Neural progenitor cell (in vitro differentiated cells): ENCODE data around the gene C2. TPM values are rescaled to one million over a fixed set of nuclear protein-coding genes. Genes with fewer than 3 reads are reported as not detected.
"Not testable (repeated sequence)": the region's sequence is repeated elsewhere in the genome, so short reads cannot be mapped to it uniquely, and the experiment has no call there.

Experiments
- DNase-seq: peaks from one replicate; pipeline ENCODE4 v3.0.0-alpha.2; 2016; ENCODE audit warnings: low spot score
- H2AFZ ChIP-seq: fragments of 200-600 bp; sonication (generic); replicated peaks from 2 replicates; pipeline ENCODE4 v1.6.1; 2016; ENCODE audit warnings: antibody characterized with exemption
- H3F3A ChIP-seq: fragments of 200-600 bp; sonication (generic); 2 replicates; pipeline ENCODE4 v1.6.1; 2016; ENCODE audit warnings: antibody characterized with exemption, low read depth
- H3K27ac ChIP-seq: fragments of 200-600 bp; sonication (generic); 2 replicates; pipeline ENCODE4 v1.5.1; 2016; ENCODE audit warnings: mild to moderate bottlenecking
- H3K27me3 ChIP-seq: fragments of 200-600 bp; sonication (generic); 2 replicates; pipeline ENCODE4 v1.6.1; 2016; ENCODE audit warnings: mild to moderate bottlenecking, moderate library complexity
- H3K36me3 ChIP-seq: fragments of 200-600 bp; sonication (generic); 2 replicates; pipeline ENCODE4 v1.5.1; 2016
- H3K4me1 ChIP-seq: fragments of 200-600 bp; sonication (generic); 2 replicates; pipeline ENCODE4 v1.6.1; 2016; ENCODE audit warnings: mixed run types
- H3K4me2 ChIP-seq: fragments of 200-600 bp; sonication (generic); 2 replicates; pipeline ENCODE4 v1.6.1; 2016
- H3K4me3 ChIP-seq: fragments of 200-600 bp; sonication (generic); 2 replicates; pipeline ENCODE4 v1.5.1; 2016
- H3K79me2 ChIP-seq: fragments of 200-600 bp; sonication (generic); 2 replicates; pipeline ENCODE4 v1.6.1; 2016; ENCODE audit warnings: low read depth
- H3K9ac ChIP-seq: fragments of 200-600 bp; sonication (generic); 2 replicates; pipeline ENCODE4 v1.6.1; 2016
- H3K9me3 ChIP-seq: fragments of 200-600 bp; sonication (generic); 2 replicates; pipeline ENCODE4 v1.5.1; 2016; ENCODE audit warnings: low read depth
- H4K20me1 ChIP-seq: fragments of 200-600 bp; sonication (generic); 2 replicates; pipeline ENCODE4 v1.6.1; 2016; ENCODE audit warnings: low read depth
- H3K27ac Mint-ChIP-seq: 3 replicates; pipeline ENCODE4 v1.8.0; 2021; ENCODE audit warnings: mixed read lengths
- H3K27me3 Mint-ChIP-seq: 2 replicates; pipeline ENCODE4 v1.8.0; 2022; ENCODE audit warnings: low read depth, mild to moderate bottlenecking, inconsistent platforms, moderate library complexity, mixed read lengths; ENCODE audit not compliant: insufficient read depth
- H3K36me3 Mint-ChIP-seq: 3 replicates; pipeline ENCODE4 v1.8.0; 2021; ENCODE audit warnings: mixed read lengths
- H3K4me1 Mint-ChIP-seq: 3 replicates; pipeline ENCODE4 v1.8.0; 2021; ENCODE audit warnings: mixed read lengths
- H3K4me3 Mint-ChIP-seq: 3 replicates; pipeline ENCODE4 v1.8.0; 2021; ENCODE audit warnings: mild to moderate bottlenecking, moderate library complexity, mixed read lengths
- H3K9me3 Mint-ChIP-seq: 3 replicates; pipeline ENCODE4 v1.8.0; 2020; ENCODE audit warnings: mixed read lengths
- EZH2 ChIP-seq: fragments of 200-600 bp; sonication (generic); IDR thresholded peaks from 2 replicates; pipeline ENCODE4 v1.6.1; 2017; ENCODE audit warnings: antibody characterized with exemption, mild to moderate bottlenecking, moderate library complexity
- EZH2phosphoT487 ChIP-seq: fragments of 200-600 bp; sonication (generic); IDR thresholded peaks from 2 replicates; pipeline ENCODE4 v1.6.1; 2017; ENCODE audit warnings: antibody characterized with exemption
- total RNA-seq: library from RNA; depleted of rRNA; stranded (reverse); fragments of >200 nt; gene quantifications from 2 replicates; pipeline ENCODE4 v1.2.3, GENCODE V29; 2015; ENCODE audit warnings: low replicate concordance
- TF ChIP-seq, protein P1 (sequence below): fragments of 200-600 bp; sonication (generic); IDR thresholded peaks from 2 replicates; pipeline ENCODE4 v1.5.1; 2017; ENCODE audit warnings: antibody characterized with exemption, mild to moderate bottlenecking

Gene C2
- total RNA-seq, 1 donor from 2014 or later: 1.1 TPM

DNA sequence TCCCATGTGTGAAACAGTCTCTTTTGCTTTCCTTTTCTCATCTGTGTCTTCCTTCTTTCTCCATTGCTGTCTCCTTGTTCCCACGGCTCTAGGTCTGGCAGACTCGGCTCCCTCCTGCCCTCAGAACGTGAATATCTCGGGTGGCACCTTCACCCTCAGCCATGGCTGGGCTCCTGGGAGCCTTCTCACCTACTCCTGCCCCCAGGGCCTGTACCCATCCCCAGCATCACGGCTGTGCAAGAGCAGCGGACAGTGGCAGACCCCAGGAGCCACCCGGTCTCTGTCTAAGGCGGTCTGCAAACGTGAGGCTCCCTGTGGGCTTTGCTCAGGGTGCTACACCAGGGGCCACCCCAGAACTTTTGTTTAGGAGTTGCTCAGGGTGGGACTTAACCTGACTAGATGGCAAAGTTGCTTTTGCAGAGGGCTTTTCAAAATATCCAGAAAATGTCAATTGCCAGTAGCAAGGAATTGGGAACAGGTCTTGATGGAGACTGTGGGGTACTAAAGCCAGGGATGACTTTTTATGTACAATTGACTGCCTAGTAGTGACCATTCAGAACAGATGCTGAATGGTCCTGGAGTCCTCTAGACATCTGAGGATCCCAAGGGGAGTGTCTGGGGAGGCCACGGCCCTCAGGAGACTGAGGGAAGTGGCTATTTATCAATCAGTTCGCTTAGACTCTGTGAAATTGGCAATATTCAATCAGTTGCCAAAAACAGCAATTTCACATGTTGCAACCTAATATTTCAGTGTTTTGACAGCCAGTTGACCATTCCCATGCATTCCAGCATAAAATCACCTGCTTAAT, 550 bp downstream of the C2 start:
- Histone ChIP-seq H3K27ac (no peak overlapping the region), H3K4me2 (no peak overlapping the region), H3K36me3 (no peaks in the 10 kb centered on the region), H3F3A (no peaks in the 10 kb centered on the region), H3K27me3 (no peaks in the 10 kb centered on the region), H3K4me1 (no peaks in the 10 kb centered on the region), H3K9ac (peak overlapping the region; percentile 45), H3K79me2 (no peaks in the 10 kb centered on the region), H3K4me3 (no peak overlapping the region), H2AFZ (peak overlapping the region; percentile 50), H3K9me3 (no peaks in the 10 kb centered on the region), H4K20me1 (no peaks in the 10 kb centered on the region)
- H3K27me3 Mint-ChIP-seq: peaks cover 11% of the 10 kb centered on the region
- no peak for DNase-seq
- H3K36me3 Mint-ChIP-seq: no peaks in the 10 kb centered on the region
- H3K9me3 Mint-ChIP-seq: peaks cover 4% of the 10 kb centered on the region
- H3K27ac Mint-ChIP-seq: no peak overlapping the region
- TF ChIP-seq, protein P1, sequence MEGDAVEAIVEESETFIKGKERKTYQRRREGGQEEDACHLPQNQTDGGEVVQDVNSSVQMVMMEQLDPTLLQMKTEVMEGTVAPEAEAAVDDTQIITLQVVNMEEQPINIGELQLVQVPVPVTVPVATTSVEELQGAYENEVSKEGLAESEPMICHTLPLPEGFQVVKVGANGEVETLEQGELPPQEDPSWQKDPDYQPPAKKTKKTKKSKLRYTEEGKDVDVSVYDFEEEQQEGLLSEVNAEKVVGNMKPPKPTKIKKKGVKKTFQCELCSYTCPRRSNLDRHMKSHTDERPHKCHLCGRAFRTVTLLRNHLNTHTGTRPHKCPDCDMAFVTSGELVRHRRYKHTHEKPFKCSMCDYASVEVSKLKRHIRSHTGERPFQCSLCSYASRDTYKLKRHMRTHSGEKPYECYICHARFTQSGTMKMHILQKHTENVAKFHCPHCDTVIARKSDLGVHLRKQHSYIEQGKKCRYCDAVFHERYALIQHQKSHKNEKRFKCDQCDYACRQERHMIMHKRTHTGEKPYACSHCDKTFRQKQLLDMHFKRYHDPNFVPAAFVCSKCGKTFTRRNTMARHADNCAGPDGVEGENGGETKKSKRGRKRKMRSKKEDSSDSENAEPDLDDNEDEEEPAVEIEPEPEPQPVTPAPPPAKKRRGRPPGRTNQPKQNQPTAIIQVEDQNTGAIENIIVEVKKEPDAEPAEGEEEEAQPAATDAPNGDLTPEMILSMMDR: no peak
- TF ChIP-seq EZH2phosphoT487 (no peak), EZH2 (no peak)
- H3K4me3 Mint-ChIP-seq: peak overlapping the region; percentile 41
- H3K4me1 Mint-ChIP-seq: no peaks in the 10 kb centered on the region

DNA sequence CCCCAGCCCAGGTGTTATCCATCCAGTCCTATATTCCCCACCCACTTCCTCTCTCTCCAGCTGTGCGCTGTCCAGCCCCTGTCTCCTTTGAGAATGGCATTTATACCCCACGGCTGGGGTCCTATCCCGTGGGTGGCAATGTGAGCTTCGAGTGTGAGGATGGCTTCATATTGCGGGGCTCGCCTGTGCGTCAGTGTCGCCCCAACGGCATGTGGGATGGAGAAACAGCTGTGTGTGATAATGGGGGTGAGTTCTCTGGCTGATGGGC, 1.1 kb downstream of the C2 start:
- Mint-ChIP-seq H3K27me3 (peaks cover 14% of the 10 kb centered on the region), H3K27ac (no peak overlapping the region), H3K9me3 (peaks cover 8% of the 10 kb centered on the region), H3K36me3 (no peaks in the 10 kb centered on the region), H3K4me1 (no peaks in the 10 kb centered on the region), H3K4me3 (peak overlapping the region; percentile 41)
- H3K36me3 ChIP-seq: no peaks in the 10 kb centered on the region
- H3K4me3 ChIP-seq: no peak overlapping the region
- no peaks in the 10 kb centered on the region for H3K9me3 ChIP-seq
- no peak overlapping the region for H3K4me2 ChIP-seq
- no peak overlapping the region for H2AFZ ChIP-seq
- H4K20me1 ChIP-seq: no peaks in the 10 kb centered on the region
- no peaks in the 10 kb centered on the region for H3K79me2 ChIP-seq
- H3K4me1 ChIP-seq: no peaks in the 10 kb centered on the region
- no peaks in the 10 kb centered on the region for H3F3A ChIP-seq
- no peak overlapping the region for H3K27ac ChIP-seq
- H3K9ac ChIP-seq: no peak overlapping the region
- TF ChIP-seq EZH2 (no peak), EZH2phosphoT487 (no peak)
- TF ChIP-seq, protein P1: no peak
- no peaks in the 10 kb centered on the region for H3K27me3 ChIP-seq
- no peak for DNase-seq

DNA sequence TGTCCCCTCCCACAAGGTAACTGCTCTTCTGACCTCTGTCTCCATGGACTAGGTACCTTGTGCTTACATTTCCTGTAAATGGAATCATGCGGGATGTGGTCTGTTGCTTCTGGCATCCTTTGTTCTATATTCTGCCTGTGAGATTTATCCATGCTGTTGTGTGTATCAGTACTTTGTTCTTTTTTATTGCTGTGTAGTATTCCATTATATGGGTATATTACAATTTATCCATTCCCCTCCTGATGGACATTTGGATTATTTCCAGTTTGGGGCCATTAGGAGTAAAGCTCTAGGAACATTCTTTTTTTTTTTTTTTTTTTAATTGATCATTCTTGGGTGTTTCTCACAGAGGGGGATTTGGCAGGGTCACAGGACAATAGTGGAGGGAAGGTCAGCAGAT, 3.4 kb downstream of the C2 start:
- H3K4me1 ChIP-seq: no peaks in the 10 kb centered on the region
- H3K4me3 Mint-ChIP-seq: no peak overlapping the region
- H3K4me3 ChIP-seq: no peak overlapping the region
- no peaks in the 10 kb centered on the region for H3K4me1 Mint-ChIP-seq
- H3K9me3 Mint-ChIP-seq: peaks cover 8% of the 10 kb centered on the region
- H4K20me1 ChIP-seq: no peaks in the 10 kb centered on the region
- H3K36me3 Mint-ChIP-seq: no peaks in the 10 kb centered on the region
- no peak overlapping the region for H3K4me2 ChIP-seq
- H3K27me3 ChIP-seq: no peaks in the 10 kb centered on the region
- H3K27ac ChIP-seq: no peak overlapping the region
- no peak overlapping the region for H3K27ac Mint-ChIP-seq
- no peaks in the 10 kb centered on the region for H3K9me3 ChIP-seq
- no peak overlapping the region for H3K9ac ChIP-seq
- DNase-seq: no peak
- no peak overlapping the region for H2AFZ ChIP-seq
- H3K36me3 ChIP-seq: no peaks in the 10 kb centered on the region
- H3K79me2 ChIP-seq: no peaks in the 10 kb centered on the region
- no peaks in the 10 kb centered on the region for H3F3A ChIP-seq
- TF ChIP-seq EZH2: no peak
- TF ChIP-seq EZH2phosphoT487: no peak
- TF ChIP-seq, protein P1: no peak
- H3K27me3 Mint-ChIP-seq: peaks cover 14% of the 10 kb centered on the region

DNA sequence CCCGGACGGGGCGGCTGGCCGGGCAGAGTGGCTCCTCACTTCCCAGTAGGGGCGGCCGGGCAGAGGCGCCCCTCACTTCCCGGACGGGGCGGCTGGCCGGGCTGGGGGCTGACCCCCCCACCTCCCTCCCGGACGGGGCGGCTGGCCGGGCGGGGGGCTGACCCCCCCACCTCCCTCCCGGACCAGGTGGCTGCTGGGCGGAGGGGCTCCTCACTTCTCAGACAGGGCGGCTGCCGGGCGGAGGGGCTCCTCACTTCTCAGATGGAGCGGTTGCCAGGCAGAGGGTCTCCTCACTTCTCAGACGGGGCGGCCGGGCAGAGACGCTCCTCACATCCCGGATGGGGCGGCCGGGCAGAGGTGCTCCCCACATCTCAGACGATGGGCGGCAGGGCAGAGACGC, 4.6 kb downstream of the C2 start:
- not testable (repeated sequence) for DNase-seq, H3K9ac ChIP-seq, H3K4me3 Mint-ChIP-seq, H3K36me3 ChIP-seq, H3K27me3 ChIP-seq, H3K4me1 ChIP-seq, H3K27ac Mint-ChIP-seq, H3K4me1 Mint-ChIP-seq, H3K9me3 ChIP-seq, H3K9me3 Mint-ChIP-seq, H3K4me3 ChIP-seq, H3K36me3 Mint-ChIP-seq, H3F3A ChIP-seq, H3K79me2 ChIP-seq, H3K27ac ChIP-seq, H3K4me2 ChIP-seq, H2AFZ ChIP-seq, H4K20me1 ChIP-seq
- peaks cover 16% of the 10 kb centered on the region for H3K27me3 Mint-ChIP-seq
